ENCODE data around the gene OSBPL1A. TPM values are rescaled to one million over a fixed set of nuclear protein-coding genes. Genes with fewer than 3 reads are reported as not detected.
"Not testable (repeated sequence)": the region's sequence is repeated elsewhere in the genome, so short reads cannot be mapped to it uniquely, and the experiment has no call there.

The OSBPL1A gene
- total RNA-seq, 2 experiments from 2014 or later: 0.52 to 0.89 TPM

- CTCF ChIA-PET: interaction anchor here (0.5 kb wide), 1 partner anchor 14 kb away, joined by 4 read pairs; no protein-coding TSS in a partner anchor
Measured at GRCh38 chr18:24170360-24170759, 227.3 kb downstream of the OSBPL1A start.

DNA sequence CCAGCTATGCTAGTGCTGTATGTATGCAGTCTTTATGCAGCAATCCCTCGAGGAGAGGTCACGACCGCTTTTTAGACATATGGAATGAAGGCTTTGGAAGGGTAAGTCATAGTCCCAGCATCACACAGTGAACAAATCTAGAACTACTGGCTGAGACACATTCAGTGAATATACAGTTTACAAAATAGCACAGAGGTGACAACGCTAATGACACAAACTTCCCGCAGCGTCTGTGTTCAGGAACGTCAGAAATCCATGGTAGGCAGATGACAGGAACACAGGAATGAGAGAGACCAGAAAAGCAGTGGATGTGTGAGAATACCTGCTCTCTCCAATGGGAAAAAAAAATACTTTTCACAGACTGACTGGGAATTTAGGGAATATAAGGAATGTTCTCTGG is 229.1 kb downstream of the OSBPL1A start:
- CTCF ChIA-PET: no interaction called here

More at GRCh38 chr18:24170360-24170759, 227.3 kb downstream of the OSBPL1A start:
- POLR2A ChIA-PET: no interaction called here

GRCh38 chr18:24161304-24161703 is 236.3 kb downstream of the OSBPL1A start:
- ChIA-PET POLR2A (no interaction called here), CTCF (no interaction called here)

More for the DNA sequence above, 229.1 kb downstream of the OSBPL1A start:
- POLR2A ChIA-PET: no interaction called here

DNA sequence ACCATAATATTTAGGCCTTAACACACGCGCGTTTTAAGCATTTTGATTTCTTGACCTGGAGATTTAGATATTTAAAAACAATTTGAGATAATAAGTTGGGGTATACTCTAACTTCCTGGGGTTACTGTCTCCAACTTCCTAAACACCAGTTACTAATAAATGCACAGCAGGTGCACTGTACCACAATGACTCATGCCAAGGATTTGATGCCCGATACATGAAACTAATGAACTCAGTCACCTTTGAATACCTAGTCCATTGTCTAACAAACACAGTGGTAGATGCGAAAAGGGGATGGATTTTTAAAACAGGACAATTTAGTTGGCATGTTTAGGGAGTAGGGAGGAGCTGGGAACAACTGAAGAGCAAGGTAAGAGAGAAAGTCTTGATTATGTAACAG is 237.5 kb downstream of the OSBPL1A start:
- ChIA-PET POLR2A (no interaction called here), CTCF (no interaction called here)

- ChIA-PET POLR2A (no interaction called here), CTCF (interaction anchor here (0.6 kb wide), 1 partner anchor 40 kb away, joined by 4 read pairs; no protein-coding TSS in a partner anchor)
Measured at GRCh38 chr18:24157855-24158254, 239.8 kb downstream of the OSBPL1A start.

DNA sequence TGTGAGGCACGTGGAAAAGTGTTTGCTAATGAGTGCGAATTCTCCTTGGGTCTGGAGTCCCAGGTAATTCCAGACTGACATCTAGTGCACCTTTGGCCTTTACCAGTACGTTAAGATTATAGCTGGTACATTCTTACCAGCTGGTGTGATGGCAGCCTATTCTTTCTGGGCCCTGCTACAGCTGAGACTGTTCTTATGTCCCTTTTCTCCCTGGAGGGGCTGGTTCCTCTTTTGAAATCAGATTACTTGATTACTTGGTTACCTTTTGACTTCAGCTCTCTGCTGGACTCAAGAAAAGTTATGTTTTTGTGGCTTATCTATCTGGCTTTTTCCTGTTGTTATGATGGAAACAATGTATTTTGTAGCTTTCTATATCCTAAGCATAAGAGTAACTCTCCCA is 244.2 kb downstream of the OSBPL1A start:
- POLR2A ChIA-PET: no interaction called here
- CTCF ChIA-PET: interaction anchor here (1.1 kb wide), 1 partner anchor 34 kb away, joined by 3 read pairs; no protein-coding TSS in a partner anchor

DNA sequence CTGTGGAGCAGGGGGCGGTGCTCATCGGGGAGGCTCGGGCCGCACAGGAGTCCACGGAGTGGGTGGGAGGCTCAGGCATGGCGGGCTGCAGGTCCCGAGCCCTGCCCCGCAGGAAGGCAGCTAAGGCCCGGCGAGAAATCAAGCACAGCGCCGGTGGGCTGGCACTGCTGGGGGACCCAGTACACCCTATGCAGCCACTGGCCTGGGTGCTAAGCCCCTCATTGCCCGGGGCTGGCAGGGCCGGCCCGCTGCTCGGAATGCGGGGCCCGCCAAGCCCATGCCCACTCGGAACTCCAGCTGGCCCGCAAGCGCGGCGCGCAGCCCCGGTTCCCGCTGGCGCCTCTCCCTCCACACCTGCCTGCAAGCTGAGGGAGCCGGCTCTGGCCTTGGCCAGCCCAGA is 248.0 kb downstream of the OSBPL1A start:
- POLR2A ChIA-PET, CTCF ChIA-PET: not testable (repeated sequence)

GRCh38 chr18:24142376-24142775 is 255.2 kb downstream of the OSBPL1A start:
- ChIA-PET POLR2A (no interaction called here), CTCF (no interaction called here)

- POLR2A ChIA-PET: no interaction called here
- CTCF ChIA-PET: no interaction called here
Measured at GRCh38 chr18:24140697-24141096, 256.9 kb downstream of the OSBPL1A start.

DNA sequence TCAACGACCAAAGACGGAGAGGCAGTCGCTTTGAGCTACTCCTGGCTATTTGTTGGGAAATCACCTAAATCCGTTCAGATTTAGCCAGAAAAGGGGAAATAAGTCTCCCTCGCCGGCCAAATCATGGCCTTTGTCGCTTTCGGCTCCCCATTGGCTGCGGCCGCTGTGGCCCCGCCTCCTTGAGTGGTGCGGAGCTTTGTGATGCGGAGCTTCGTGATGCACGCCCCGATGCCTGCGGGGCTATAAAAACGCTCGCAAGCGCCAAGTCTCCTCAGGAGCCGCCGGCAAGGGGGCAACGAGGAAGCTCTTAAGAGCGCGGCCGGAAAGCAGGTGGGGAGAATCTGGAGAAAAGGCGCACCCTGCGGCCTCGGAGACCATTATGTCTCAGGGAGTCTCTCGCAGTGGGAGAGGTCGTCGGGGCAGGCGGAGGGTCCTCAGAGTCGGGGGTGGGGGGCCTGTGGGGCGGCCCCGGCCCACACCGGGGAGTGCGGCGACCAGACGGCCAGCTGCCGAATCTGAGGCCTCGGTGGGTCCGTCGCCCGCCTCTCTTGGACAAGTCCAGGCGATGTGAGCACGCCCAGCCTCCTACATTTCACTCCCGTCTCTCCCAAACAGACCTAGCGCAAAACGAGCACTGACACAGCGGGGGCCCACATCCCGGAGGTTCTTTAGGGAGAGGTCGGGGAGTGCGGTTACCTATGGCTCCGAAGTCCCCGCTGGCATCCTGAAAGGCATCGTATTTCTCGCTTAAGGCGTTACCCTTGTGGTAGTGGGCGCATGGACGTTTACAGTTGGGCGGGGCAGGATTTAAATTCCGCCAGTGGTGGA is 258.6 kb downstream of the OSBPL1A start, which contains the start of gene CABYR:
Gene CABYR (plus strand): TSS at position 274 of the 828 bp plus-strand sequence. CDS start 4,053 bp downstream, outside the sequence.
- CTCF ChIA-PET: interaction anchor here (1.2 to 1.3 kb wide), 2 partner anchors 124 to 551 kb away, joined by 3 read pairs; no protein-coding TSS in a partner anchor
- POLR2A ChIA-PET: interaction anchor here (0.5 kb wide), 1 partner anchor 375 kb away, joined by 3 read pairs; no protein-coding TSS in a partner anchor

- CTCF ChIA-PET: interaction anchor here (1.2 to 1.3 kb wide), 2 partner anchors 123 to 550 kb away, joined by 3 read pairs; no protein-coding TSS in a partner anchor
Measured at GRCh38 chr18:24138409-24138788, 259.2 kb downstream of the OSBPL1A start.

GRCh38 chr18:24136967-24137373 is 260.7 kb downstream of the OSBPL1A start:
- CTCF ChIA-PET: no interaction called here
- POLR2A ChIA-PET: no interaction called here

More at GRCh38 chr18:24138409-24138788, 259.2 kb downstream of the OSBPL1A start:
- POLR2A ChIA-PET: no interaction called here

DNA sequence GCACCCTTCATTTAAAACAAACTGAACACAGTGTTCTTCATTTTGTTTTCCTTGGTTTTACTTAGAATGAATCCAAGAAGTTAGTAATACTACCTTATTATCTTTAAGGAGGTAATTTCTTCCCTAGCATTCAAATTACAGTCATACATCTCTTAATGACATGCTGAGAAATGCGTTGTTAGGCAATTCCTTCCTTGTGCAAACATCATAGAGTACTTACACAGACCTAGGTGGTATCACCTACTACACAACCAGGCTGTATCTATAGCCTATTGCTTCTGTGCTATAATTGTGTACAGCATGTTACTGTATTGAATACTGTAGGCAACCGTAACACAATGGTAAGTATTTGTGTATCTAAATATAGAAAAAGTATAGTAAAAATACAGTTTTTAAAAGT is 267.1 kb downstream of the OSBPL1A start:
- ChIA-PET CTCF (no interaction called here), POLR2A (no interaction called here)

- ChIA-PET CTCF (interaction anchor here (0.7 kb wide), 1 partner anchor 46 kb away, joined by 3 read pairs; no protein-coding TSS in a partner anchor), POLR2A (no interaction called here)
Measured at GRCh38 chr18:24128700-24129099, 268.9 kb downstream of the OSBPL1A start.

GRCh38 chr18:24127735-24128134 is 269.9 kb downstream of the OSBPL1A start:
- ChIA-PET CTCF (no interaction called here), POLR2A (no interaction called here)

- POLR2A ChIA-PET: no interaction called here
- CTCF ChIA-PET: interaction anchor here (0.7 kb wide), 1 partner anchor 186 kb away, joined by 3 read pairs; no protein-coding TSS in a partner anchor
Measured at GRCh38 chr18:24126155-24126961, 271.3 kb downstream of the OSBPL1A start.

- POLR2A ChIA-PET: no interaction called here
- CTCF ChIA-PET: interaction anchor here (1.2 kb wide), 1 partner anchor 10 kb away, joined by 4 read pairs; no protein-coding TSS in a partner anchor
Measured at GRCh38 chr18:24121625-24122024, 276.0 kb downstream of the OSBPL1A start.

- POLR2A ChIA-PET: no interaction called here
Measured at GRCh38 chr18:24120676-24121075, 276.9 kb downstream of the OSBPL1A start.

GRCh38 chr18:24118750-24119577 is 278.7 kb downstream of the OSBPL1A start:
- CTCF ChIA-PET: interaction anchor here (0.7 to 1.5 kb wide), 3 partner anchors 30 to 308 kb away, joined by 3 to 4 read pairs (median 3); no protein-coding TSS in a partner anchor
- POLR2A ChIA-PET: no interaction called here

More at GRCh38 chr18:24120676-24121075, 276.9 kb downstream of the OSBPL1A start:
- CTCF ChIA-PET: interaction anchor here (1.2 to 1.5 kb wide), 2 partner anchors 9 to 178 kb away, joined by 3 to 4 read pairs; no protein-coding TSS in a partner anchor
